ENCODE data around the gene KCTD3.

Gene KCTD3

DNA sequence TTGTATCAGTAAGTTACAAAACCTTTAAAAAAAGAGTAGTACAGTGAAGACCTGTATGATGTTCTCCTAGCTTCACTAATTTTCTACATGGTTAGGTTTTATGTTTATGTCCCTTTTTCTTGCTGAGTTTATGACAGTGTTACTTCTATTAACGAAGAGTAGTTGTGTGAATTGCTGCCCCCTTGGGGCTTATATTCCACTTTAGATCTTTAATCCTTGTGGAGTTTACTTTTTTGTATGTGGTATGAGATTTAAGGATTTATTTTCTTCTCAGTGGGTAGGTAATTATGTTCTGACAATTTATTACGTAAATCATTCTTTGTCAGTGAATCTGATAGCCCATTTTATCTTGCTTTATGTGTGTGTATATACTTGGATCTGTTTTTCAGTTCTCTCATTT is 14.8 kb downstream of the KCTD3 start:
- H3K9me2 ChIP-seq (replicated peaks; ENCODE audit: low read depth, low read length): no peaks in the 10 kb centered on the region
- no peaks in the 10 kb centered on the region for H3K79me2 ChIP-seq (ENCODE audit: insufficient read depth, low read length)
- TF ChIP-seq, protein P1, sequence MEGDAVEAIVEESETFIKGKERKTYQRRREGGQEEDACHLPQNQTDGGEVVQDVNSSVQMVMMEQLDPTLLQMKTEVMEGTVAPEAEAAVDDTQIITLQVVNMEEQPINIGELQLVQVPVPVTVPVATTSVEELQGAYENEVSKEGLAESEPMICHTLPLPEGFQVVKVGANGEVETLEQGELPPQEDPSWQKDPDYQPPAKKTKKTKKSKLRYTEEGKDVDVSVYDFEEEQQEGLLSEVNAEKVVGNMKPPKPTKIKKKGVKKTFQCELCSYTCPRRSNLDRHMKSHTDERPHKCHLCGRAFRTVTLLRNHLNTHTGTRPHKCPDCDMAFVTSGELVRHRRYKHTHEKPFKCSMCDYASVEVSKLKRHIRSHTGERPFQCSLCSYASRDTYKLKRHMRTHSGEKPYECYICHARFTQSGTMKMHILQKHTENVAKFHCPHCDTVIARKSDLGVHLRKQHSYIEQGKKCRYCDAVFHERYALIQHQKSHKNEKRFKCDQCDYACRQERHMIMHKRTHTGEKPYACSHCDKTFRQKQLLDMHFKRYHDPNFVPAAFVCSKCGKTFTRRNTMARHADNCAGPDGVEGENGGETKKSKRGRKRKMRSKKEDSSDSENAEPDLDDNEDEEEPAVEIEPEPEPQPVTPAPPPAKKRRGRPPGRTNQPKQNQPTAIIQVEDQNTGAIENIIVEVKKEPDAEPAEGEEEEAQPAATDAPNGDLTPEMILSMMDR (conservative IDR thresholded peaks at IDR 0.05; ENCODE audit: low read length): no peak
- TF ChIP-seq EZH2phosphoT487 (IDR thresholded peaks at IDR 0.05; ENCODE audit: borderline replicate concordance): no peak
- H3K36me3 ChIP-seq (ENCODE audit: insufficient read depth, low read length): peaks cover 51% of the 10 kb centered on the region
- no peaks in the 10 kb centered on the region for H3F3A ChIP-seq (ENCODE audit: low read depth)
- H4K20me1 ChIP-seq (ENCODE audit: insufficient read depth, low read length, poor library complexity, severe bottlenecking): no peaks in the 10 kb centered on the region
- H3K4me1 ChIP-seq (ENCODE audit: insufficient read depth, low read length, poor library complexity, severe bottlenecking): no peaks in the 10 kb centered on the region
- H3K4me3 ChIP-seq (ENCODE audit: low read length, poor library complexity, severe bottlenecking): no peak overlapping the region
- no peak overlapping the region for H2AFZ ChIP-seq (ENCODE audit: low read length)
- no peak overlapping the region for H3K4me2 ChIP-seq (ENCODE audit: low read depth, low read length, poor library complexity, severe bottlenecking)
- H3K9ac ChIP-seq (ENCODE audit: low read depth, low read length, poor library complexity, severe bottlenecking): no peak overlapping the region
- no peaks in the 10 kb centered on the region for H3K27me3 ChIP-seq (ENCODE audit: insufficient read depth, low read length, poor library complexity, severe bottlenecking)
- H3K9me3 ChIP-seq (ENCODE audit: insufficient read depth, low read depth, low read length): no peaks in the 10 kb centered on the region

- H3K4me2 ChIP-seq (ENCODE audit: low read depth, low read length, poor library complexity, severe bottlenecking): no peak overlapping the region
- no peaks in the 10 kb centered on the region for H3F3A ChIP-seq (ENCODE audit: low read depth)
- no peaks in the 10 kb centered on the region for H3K4me1 ChIP-seq (ENCODE audit: insufficient read depth, low read length, poor library complexity, severe bottlenecking)
- no peak overlapping the region for H3K9ac ChIP-seq (ENCODE audit: low read depth, low read length, poor library complexity, severe bottlenecking)
- no peaks in the 10 kb centered on the region for H3K9me3 ChIP-seq (ENCODE audit: insufficient read depth, low read depth, low read length)
- H4K20me1 ChIP-seq (ENCODE audit: insufficient read depth, low read length, poor library complexity, severe bottlenecking): no peaks in the 10 kb centered on the region
- no peaks in the 10 kb centered on the region for H3K9me2 ChIP-seq (replicated peaks; ENCODE audit: low read depth, low read length)
- no peak overlapping the region for H2AFZ ChIP-seq (ENCODE audit: low read length)
- peaks cover 37% of the 10 kb centered on the region for H3K36me3 ChIP-seq (ENCODE audit: insufficient read depth, low read length)
- H3K4me3 ChIP-seq (ENCODE audit: low read length, poor library complexity, severe bottlenecking): no peak overlapping the region
- H3K27me3 ChIP-seq (ENCODE audit: insufficient read depth, low read length, poor library complexity, severe bottlenecking): no peaks in the 10 kb centered on the region
- H3K79me2 ChIP-seq (ENCODE audit: insufficient read depth, low read length): no peaks in the 10 kb centered on the region
- TF ChIP-seq, protein P1 (conservative IDR thresholded peaks at IDR 0.05; ENCODE audit: low read length): no peak
- no peak for TF ChIP-seq EZH2phosphoT487 (IDR thresholded peaks at IDR 0.05; ENCODE audit: borderline replicate concordance)
Measured at GRCh38 chr1:215583185-215583749, 16.2 kb downstream of the KCTD3 start.

- H3K27me3 ChIP-seq (ENCODE audit: insufficient read depth, low read length, poor library complexity, severe bottlenecking): no peaks in the 10 kb centered on the region
- no peaks in the 10 kb centered on the region for H4K20me1 ChIP-seq (ENCODE audit: insufficient read depth, low read length, poor library complexity, severe bottlenecking)
- no peaks in the 10 kb centered on the region for H3K9me2 ChIP-seq (replicated peaks; ENCODE audit: low read depth, low read length)
- H3K9ac ChIP-seq (ENCODE audit: low read depth, low read length, poor library complexity, severe bottlenecking): no peak overlapping the region
- no peaks in the 10 kb centered on the region for H3F3A ChIP-seq (ENCODE audit: low read depth)
- H3K79me2 ChIP-seq (ENCODE audit: insufficient read depth, low read length): no peaks in the 10 kb centered on the region
- H3K4me3 ChIP-seq (ENCODE audit: low read length, poor library complexity, severe bottlenecking): no peak overlapping the region
- no peaks in the 10 kb centered on the region for H3K4me1 ChIP-seq (ENCODE audit: insufficient read depth, low read length, poor library complexity, severe bottlenecking)
- no peaks in the 10 kb centered on the region for H3K9me3 ChIP-seq (ENCODE audit: insufficient read depth, low read depth, low read length)
- H3K36me3 ChIP-seq (ENCODE audit: insufficient read depth, low read length): peaks cover 29% of the 10 kb centered on the region; the same call in 1 of the 2 replicates
- TF ChIP-seq, protein P1 (conservative IDR thresholded peaks at IDR 0.05; ENCODE audit: low read length): no peak
- TF ChIP-seq EZH2phosphoT487 (IDR thresholded peaks at IDR 0.05; ENCODE audit: borderline replicate concordance): no peak
- no peak overlapping the region for H2AFZ ChIP-seq (ENCODE audit: low read length)
- no peak overlapping the region for H3K4me2 ChIP-seq (ENCODE audit: low read depth, low read length, poor library complexity, severe bottlenecking)
Measured at GRCh38 chr1:215584389-215584788, 17.3 kb downstream of the KCTD3 start.

Measured in Loucy (cell line).